GM18907 (cell line): Measurements from ENCODE around the gene CPSF3.
"Not testable (repeated sequence)": the region's sequence is repeated elsewhere in the genome, so short reads cannot be mapped to it uniquely, and the experiment has no call there.

Source experiments
- ATAC-seq: cut with Tn5 transposase; IDR thresholded peaks from one replicate; pipeline ENCODE4 v1.9.1; 2021; ENCODE audit warnings: mild to moderate bottlenecking, moderate library complexity; ENCODE audit not compliant: unreplicated experiment

Gene CPSF3

DNA sequence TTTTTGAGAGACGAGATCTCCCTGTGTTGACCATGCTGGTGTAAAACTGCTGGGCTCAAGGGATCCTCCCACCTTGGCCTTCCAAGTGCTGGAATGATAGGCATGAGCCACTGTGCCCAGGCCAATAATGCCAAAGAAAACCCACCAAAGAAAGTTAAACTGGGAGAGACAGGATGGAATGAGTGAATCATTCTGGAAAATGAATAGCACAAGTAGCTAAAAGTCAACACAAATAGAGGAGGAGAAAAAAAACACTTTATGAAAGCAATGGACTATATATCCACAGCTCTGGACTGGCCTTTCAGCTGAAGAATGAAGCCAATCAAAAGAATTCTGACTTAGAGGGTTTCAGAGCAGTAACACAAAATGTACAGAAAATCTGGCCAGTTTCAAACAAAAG lies 74.8 kb downstream of the CPSF3 start:
- no peak for ATAC-seq

DNA sequence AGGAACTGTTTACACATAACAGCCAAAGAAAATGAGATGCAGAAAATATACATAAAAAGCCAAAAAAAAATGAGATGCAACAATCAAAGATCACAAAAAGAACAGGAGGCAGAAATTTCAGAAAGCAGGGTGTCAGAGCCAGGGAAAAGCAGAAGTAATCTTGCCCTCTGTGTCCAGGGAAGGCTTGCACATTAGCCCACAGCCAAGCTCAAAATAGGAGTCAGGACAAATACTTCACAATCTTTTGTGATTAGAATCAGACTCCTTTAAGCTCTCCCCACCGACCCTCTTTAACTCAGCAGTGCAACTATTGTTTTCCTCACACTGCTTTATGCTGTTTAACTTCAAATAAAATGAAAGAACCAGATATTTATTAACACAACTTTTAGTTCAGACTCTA lies 85.5 kb downstream of the CPSF3 start:
- no peak for ATAC-seq

GRCh38 chr2:9513946-9514345 lies 90.5 kb downstream of the CPSF3 start:
- ATAC-seq, result not testable (repeated sequence)

GRCh38 chr2:9517118-9517782 lies 93.8 kb downstream of the CPSF3 start:
- ATAC-seq, result no peak

GRCh38 chr2:9518163-9518562 lies 94.7 kb downstream of the CPSF3 start:
- ATAC-seq, result no peak

DNA sequence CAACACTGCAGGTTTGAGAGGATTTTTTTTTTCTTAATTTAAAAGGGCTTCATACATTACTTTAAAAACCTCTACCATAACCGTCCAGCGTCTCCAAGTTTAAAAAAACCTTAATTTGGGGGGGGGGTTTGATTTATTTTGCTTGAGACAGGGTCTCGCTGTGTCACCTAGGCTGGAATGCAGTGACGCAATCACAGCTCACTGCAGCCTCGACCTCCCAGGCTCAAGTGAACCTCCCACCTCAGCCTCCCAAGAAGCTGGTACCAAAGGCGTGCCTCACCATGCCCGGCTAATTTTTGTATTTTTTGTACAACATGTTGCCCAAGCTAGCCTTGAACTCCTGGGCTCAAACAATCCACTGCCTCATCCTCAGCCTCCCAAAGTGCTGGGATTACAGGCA lies 95.3 kb downstream of the CPSF3 start:
- no peak for ATAC-seq

- no peak for ATAC-seq
Observed at GRCh38 chr2:9519250-9519649, 95.8 kb downstream of the CPSF3 start.
